HG02943 (cell line): Measurements from ENCODE around the gene IFT25.
"Not testable (repeated sequence)": the region's sequence is repeated elsewhere in the genome, so short reads cannot be mapped to it uniquely, and the experiment has no call there.

Source experiments
- ATAC-seq: cut with Tn5 transposase; IDR thresholded peaks from one replicate; pipeline ENCODE4 v1.9.1; 2021; ENCODE audit warnings: mild to moderate bottlenecking, low read depth, moderate library complexity; ENCODE audit not compliant: unreplicated experiment

The IFT25 gene

DNA sequence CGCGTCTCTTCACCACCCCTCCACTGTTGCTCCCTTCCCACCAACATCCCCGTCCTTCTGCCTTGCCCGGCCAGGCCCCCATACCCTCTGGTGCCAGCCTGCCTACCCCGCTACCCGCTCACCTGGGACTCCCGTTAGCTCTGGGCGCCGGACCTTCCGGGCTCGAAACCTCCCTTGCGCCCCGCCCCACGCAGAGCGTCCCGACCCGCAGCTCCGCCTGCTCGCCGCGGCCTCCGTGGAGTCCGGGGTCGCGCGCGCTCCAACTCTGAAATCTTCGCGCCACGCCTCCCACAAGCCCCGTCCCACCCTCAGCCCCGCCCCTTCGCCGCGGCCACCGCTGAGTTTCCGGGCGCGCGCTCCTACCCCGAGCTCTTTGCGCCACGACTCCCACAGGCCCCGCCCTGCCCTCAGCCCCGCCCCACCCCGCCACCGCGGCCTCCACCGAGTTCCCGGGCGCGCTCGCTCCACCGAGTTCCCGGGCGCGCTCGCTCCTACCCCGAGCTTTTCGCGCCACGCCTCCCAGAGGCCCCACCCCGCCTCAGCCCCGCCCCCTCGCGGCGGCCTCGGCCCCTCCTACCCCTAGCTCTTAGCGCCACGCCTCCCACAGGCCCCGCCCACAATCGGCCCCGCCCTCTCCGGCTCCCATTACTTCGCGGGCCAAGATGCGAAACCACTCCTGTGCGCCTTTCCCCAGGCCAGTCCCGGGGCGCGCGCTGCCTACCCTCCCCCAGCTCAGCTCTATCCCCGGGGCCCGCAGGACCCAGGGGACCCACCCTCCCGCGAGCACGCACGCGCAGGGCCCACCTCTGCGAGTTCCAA is at the start of gene IFT25:
IFT25 (minus strand) TSS at position 267 of the 819 bp plus-strand sequence. CDS start 5,617 bp downstream, outside the sequence.
- peak; percentile 75 for ATAC-seq

DNA sequence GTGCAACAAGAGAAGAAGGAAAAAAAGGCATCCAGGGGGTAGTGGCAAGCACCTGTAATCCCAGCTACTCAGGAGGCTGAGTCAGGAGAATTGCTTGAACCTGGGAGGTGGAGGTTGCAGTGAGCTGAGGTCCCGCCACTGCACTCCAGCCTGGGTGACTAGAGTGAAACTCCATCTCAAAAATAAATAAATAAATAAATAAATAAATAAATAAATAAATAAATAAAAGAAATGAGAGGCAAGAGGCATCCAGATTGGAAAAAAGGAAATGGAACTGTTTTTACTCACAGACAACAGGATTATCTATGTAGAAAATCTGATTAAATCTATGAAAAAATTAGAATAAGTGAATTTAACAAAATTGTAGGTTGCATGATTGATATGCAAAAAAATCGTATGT is 49.0 kb upstream of the IFT25 start:
- ATAC-seq, result not testable (repeated sequence)

DNA sequence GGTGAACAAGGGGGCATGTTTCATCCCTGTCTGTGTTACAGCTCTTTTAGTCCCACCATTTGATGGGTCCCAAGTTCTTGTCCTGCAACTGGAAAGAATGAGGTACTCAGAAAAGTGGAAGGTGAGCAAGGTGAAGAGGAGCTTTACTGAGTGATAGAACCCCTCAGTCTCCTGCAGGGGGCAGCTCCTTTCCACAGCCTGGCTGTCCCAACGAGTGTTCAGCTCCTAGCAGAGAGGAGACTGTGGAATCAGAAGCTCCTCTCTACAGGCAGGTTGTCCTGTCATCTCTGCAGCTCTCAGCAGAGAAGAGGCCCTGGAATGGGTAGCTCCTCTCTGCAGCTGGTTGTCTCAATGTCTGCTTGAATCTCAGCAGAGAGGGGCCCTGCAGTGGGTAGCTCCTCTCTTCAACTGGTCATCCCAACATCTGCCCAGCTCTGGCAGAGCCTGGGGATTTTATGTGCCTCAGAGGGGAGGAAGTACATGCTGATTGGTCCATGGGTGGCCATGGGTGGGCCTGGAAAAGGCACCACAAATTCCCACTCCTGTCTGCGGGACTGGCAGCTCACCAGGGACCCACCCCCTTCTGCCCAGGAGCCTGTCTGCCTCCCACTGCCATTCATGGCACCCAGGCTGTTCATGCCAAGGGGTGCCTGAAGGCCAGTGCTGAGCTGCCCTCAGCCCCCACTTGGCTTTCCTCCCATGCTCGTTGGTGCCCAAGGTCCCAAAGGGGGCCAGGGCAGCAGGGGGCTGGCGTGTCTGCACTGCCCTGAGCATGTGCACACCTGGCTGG is 46.8 kb upstream of the IFT25 start:
- ATAC-seq, result no peak

GRCh38 chr1:53987880-53988279 is 42.4 kb upstream of the IFT25 start:
- ATAC-seq, result no peak

- no peak for ATAC-seq
Observed at GRCh38 chr1:53986458-53986857, 41.0 kb upstream of the IFT25 start.

GRCh38 chr1:53984726-53985125 is 39.2 kb upstream of the IFT25 start:
- no peak for ATAC-seq

GRCh38 chr1:53982763-53983104 is 37.2 kb upstream of the IFT25 start:
- no peak for ATAC-seq

- no peak for ATAC-seq
Observed at GRCh38 chr1:53982034-53982762, 36.7 kb upstream of the IFT25 start.

GRCh38 chr1:53981220-53981619 is 35.7 kb upstream of the IFT25 start:
- no peak for ATAC-seq

- ATAC-seq, result no peak
Observed at GRCh38 chr1:53979712-53980450, 34.4 kb upstream of the IFT25 start.

DNA sequence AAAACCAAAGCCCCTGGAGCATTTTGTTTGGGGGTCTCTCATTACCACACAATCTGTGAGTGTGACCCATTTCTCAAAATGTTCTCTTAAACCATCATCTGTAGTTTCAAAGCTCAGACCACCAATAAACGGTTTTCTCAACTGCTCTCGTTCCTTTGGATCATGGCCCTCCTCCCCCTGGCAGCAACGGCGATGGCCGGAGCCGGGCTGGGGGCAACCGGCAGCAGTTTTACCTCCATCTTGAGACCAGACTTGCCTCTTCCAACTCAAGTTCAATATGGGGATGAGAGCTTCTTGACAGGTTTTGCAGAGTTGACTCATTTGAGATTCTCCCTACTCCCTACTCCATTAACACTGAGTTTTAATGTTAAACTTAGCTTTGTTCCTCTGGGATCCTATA is 30.4 kb upstream of the IFT25 start:
- ATAC-seq, result no peak

DNA sequence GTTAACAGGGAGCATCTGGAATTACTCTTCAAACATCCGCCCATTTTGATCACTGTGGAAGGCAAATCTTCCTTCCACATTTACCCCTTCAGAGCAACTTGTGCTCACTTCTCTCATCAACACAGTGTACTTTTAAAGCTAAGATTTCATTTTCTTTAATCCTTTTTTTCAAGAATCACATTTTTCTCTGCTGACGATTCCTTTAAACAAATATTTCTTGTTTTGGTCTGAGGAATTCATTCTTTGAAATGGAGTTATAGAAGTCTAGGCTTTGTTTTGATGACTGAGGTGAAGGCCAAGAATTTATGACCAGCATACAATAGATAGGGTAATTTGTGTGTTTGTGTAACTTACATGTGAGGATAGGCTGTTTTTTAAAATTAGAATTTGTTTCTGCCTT is 26.2 kb upstream of the IFT25 start:
- no peak for ATAC-seq

DNA sequence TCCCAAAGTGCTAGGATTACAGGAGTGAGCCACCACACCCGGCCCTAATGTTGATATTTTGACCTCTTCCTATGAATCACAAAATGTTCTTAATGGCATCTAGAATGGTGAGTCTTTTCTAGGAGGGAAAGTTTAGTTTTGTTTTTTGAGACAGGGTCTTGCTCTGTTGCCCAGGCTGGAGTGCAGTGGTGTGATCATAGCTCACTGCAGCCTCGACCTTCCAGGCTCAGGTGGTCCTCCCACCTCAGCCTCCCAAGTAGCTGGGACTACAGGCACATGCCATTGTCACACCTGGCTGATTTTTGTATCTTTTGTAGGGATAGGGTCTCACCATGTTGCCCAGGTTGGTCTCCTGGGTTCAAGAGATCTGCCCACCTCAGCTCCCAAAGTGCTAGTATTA is 23.8 kb upstream of the IFT25 start:
- not testable (repeated sequence) for ATAC-seq

DNA sequence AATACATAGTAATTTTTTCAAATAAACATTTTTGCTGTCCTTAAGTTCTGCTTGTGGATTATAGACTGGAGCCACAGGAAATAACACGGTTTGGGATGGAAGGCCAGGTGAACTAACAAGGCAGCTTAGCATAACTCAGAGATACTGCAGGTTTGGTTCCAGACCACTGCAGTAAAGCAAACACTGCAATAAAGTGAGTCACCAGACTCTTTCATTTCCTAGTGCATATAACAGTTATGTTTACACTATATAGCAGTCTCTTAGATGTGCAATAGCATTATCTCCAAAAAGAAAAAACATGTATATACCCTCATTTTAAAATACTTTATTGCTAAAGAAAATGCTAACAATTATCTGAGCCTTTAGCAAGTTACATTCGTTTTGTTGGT is 22.6 kb upstream of the IFT25 start:
- ATAC-seq, result no peak

DNA sequence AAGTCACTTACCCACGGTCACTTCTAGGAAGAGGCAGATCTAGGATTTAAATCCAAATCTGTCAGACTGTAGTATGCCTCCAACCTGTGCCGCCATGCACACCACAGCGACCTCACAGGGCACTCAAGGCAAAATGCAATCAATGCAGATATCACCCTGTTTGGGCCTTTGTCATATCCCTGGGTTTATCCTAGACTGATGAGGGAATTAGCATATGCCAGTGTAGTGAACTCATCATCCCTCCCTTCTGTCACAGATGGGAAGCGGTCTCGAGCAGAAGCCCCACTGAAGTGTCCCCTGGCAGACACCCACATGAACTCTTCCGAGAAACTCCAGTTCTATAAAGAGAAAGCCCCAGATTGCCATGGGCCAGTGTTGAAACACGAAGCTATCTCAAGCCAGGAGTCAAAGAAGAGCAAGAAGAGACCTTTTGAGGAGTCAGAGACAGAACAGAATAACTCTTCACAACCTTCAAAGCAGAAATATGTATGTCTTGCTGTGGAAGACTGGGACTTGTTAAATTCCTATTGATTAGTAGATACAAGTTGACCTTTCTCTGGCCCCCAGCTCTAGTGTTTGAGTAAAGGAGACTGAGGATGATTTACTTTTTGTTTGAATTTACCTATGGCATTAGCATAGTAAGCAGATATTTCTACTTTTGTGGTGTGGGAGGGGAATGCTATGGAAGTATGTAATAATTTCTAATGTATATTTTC is 22.1 kb upstream of the IFT25 start:
- ATAC-seq, result no peak

GRCh38 chr1:53966794-53967193 is 21.3 kb upstream of the IFT25 start:
- no peak for ATAC-seq

DNA sequence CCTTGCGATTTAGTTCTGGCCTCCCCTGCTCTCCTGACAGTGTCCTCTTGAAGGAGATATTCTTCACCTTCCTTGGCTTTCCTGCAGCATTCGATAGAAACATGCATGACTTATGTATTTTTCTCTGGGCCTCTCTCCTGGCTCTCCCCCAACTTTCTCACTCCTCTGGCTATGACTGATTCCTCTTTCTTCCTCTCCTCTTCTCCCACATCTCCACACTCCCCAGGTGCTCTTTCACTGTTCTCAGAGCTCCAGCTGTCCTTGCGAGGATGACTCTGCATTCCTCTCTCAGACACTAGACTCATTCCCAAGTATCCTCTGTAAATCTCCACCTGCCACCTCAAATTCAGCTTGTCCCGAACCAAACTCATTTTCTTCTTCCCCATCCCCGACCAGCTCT is 18.6 kb upstream of the IFT25 start:
- ATAC-seq, result no peak

DNA sequence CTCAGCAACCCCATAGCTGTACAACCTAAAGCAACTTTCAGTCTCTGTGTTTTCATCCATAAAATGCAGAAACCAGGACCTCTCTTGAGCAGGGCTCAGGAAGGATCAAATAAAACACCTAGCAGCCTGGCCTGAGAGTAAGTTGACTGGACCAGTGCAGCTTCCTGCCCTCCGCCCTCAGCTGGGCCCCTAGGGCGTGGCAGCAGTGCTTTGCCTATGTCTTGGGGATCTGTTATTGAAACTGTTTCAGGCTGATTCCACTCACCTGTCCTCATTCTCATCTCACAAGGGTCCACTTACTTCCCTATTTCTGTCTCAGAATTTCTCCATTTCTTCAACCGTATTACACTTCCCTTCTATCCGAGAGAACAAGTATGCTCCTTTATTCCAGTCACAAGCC is 18.0 kb upstream of the IFT25 start:
- no peak for ATAC-seq

DNA sequence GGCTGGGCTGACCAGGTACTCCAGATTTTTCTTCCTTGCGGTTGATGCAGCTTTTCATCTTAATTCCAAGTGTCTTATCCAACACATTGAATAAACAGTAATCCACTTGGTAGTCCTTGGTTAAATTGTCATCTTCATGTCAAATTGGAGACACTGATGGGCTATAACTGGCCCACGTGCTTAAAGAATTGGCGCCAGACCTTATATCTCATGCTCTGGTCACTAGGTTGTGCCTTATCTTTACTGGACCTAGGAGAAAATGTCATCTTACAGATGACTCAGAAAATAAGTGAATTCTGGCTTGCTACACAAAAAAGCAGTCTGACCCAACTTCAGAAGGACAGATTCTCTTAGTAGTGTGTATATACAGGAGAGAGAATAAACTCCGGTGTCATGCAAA is 16.9 kb upstream of the IFT25 start:
- ATAC-seq, result no peak

GRCh38 chr1:53959664-53960250 is 14.3 kb upstream of the IFT25 start:
- ATAC-seq, result no peak
